ENCODE measurements around the gene GAP43.

The GAP43 gene

GRCh38 chr3:115663414-115663813 lies 40.1 kb downstream of the GAP43 start:
- DNase-seq: no peak

GRCh38 chr3:115666081-115666480 lies 42.8 kb downstream of the GAP43 start:
- no peak for DNase-seq

- no peak for DNase-seq
These were observed 43.8 kb downstream of the GAP43 start for GRCh38 chr3:115666920-115667737.

GRCh38 chr3:115667738-115668065 lies 44.4 kb downstream of the GAP43 start:
- DNase-seq: no peak

- no peak for DNase-seq
These were observed 47.6 kb downstream of the GAP43 start for GRCh38 chr3:115670911-115671310.

GRCh38 chr3:115671761-115672455 lies 48.6 kb downstream of the GAP43 start:
- DNase-seq: no peak

- DNase-seq: no peak
These were observed 50.6 kb downstream of the GAP43 start for GRCh38 chr3:115673881-115674280.

GRCh38 chr3:115676336-115676735 lies 53.0 kb downstream of the GAP43 start:
- no peak for DNase-seq

GRCh38 chr3:115680803-115681345 lies 57.6 kb downstream of the GAP43 start:
- DNase-seq: no peak

- DNase-seq: no peak
These were observed 58.4 kb downstream of the GAP43 start for GRCh38 chr3:115681736-115682135.

GRCh38 chr3:115683305-115683704 lies 60.0 kb downstream of the GAP43 start:
- DNase-seq: no peak

- no peak for DNase-seq
These were observed 60.5 kb downstream of the GAP43 start for GRCh38 chr3:115683773-115684172.

- no peak for DNase-seq
These were observed 61.8 kb downstream of the GAP43 start for GRCh38 chr3:115685097-115685496.

- no peak for DNase-seq
These were observed 64.4 kb downstream of the GAP43 start for GRCh38 chr3:115687721-115688120.

- DNase-seq: no peak
These were observed 65.1 kb downstream of the GAP43 start for GRCh38 chr3:115688418-115688817.

GRCh38 chr3:115689928-115690327 lies 66.6 kb downstream of the GAP43 start:
- DNase-seq: no peak

- DNase-seq: no peak
These were observed 68.7 kb downstream of the GAP43 start for GRCh38 chr3:115691964-115692363.

- DNase-seq: peak; percentile 76
These were observed 69.7 kb downstream of the GAP43 start for GRCh38 chr3:115692887-115693524.

GRCh38 chr3:115693868-115694267 lies 70.6 kb downstream of the GAP43 start:
- no peak for DNase-seq

GRCh38 chr3:115695090-115695489 lies 71.8 kb downstream of the GAP43 start:
- DNase-seq: no peak

GRCh38 chr3:115697263-115698053 lies 74.1 kb downstream of the GAP43 start:
- DNase-seq: no peak

- DNase-seq: no peak
These were observed 75.7 kb downstream of the GAP43 start for GRCh38 chr3:115698851-115699591.

All from activated CD4-positive, alpha-beta T cell treated with anti-CD3 and anti-CD28 coated beads for 48 hours (primary cell).